Measurements from ENCODE around the gene PRDM16.

PRDM16 gene

GRCh38 chr1:3481836-3482375 lies 412.9 kb downstream of the PRDM16 start:
- Histone ChIP-seq H3K36me3 (peaks cover 4% of the 10 kb centered on the region; the same call in 1 of the 2 replicates), H3K27me3 (ENCODE audit: insufficient read depth, low read depth, severe bottlenecking) (no peaks in the 10 kb centered on the region), H3K4me3 (ENCODE audit: low read depth, low read length) (no peak overlapping the region), H3K27ac (no peak overlapping the region), H3K9me3 (ENCODE audit: severe bottlenecking) (no peaks in the 10 kb centered on the region)
- DNase-seq: no peak
- TF ChIP-seq CTCF (IDR thresholded peaks at IDR 0.05; ENCODE audit: low read depth, low read length): no peak

GRCh38 chr1:3482378-3482849 lies 413.4 kb downstream of the PRDM16 start:
- no peak overlapping the region for H3K27ac ChIP-seq
- DNase-seq: peak; percentile 65
- H3K9me3 ChIP-seq (ENCODE audit: severe bottlenecking): no peaks in the 10 kb centered on the region
- H3K27me3 ChIP-seq (ENCODE audit: insufficient read depth, low read depth, severe bottlenecking): no peaks in the 10 kb centered on the region
- TF ChIP-seq CTCF (IDR thresholded peaks at IDR 0.05; ENCODE audit: low read depth, low read length): peak; percentile 69
- H3K36me3 ChIP-seq: peaks cover 4% of the 10 kb centered on the region; the same call in 1 of the 2 replicates
- no peak overlapping the region for H3K4me3 ChIP-seq (ENCODE audit: low read depth, low read length)

GRCh38 chr1:3483380-3483779 lies 414.4 kb downstream of the PRDM16 start:
- H3K27me3 ChIP-seq (ENCODE audit: insufficient read depth, low read depth, severe bottlenecking): no peaks in the 10 kb centered on the region
- H3K9me3 ChIP-seq (ENCODE audit: severe bottlenecking): no peaks in the 10 kb centered on the region
- H3K4me3 ChIP-seq (ENCODE audit: low read depth, low read length): no peak overlapping the region
- no peaks in the 10 kb centered on the region; the same call in 1 of the 2 replicates for H3K36me3 ChIP-seq
- no peak overlapping the region for H3K27ac ChIP-seq
- no peak for DNase-seq
- no peak for TF ChIP-seq CTCF (IDR thresholded peaks at IDR 0.05; ENCODE audit: low read depth, low read length)

- Histone ChIP-seq H3K27ac (no peak overlapping the region), H3K27me3 (ENCODE audit: insufficient read depth, low read depth, severe bottlenecking) (no peaks in the 10 kb centered on the region), H3K4me3 (ENCODE audit: low read depth, low read length) (no peak overlapping the region), H3K36me3 (no peaks in the 10 kb centered on the region; the same call in 1 of the 2 replicates), H3K9me3 (ENCODE audit: severe bottlenecking) (no peaks in the 10 kb centered on the region)
- peak; percentile 85 for TF ChIP-seq CTCF (IDR thresholded peaks at IDR 0.05; ENCODE audit: low read depth, low read length)
- DNase-seq: peak; percentile 71
These were observed 414.9 kb downstream of the PRDM16 start for GRCh38 chr1:3483801-3484444.

- no peaks in the 10 kb centered on the region for H3K9me3 ChIP-seq (ENCODE audit: severe bottlenecking)
- H3K27me3 ChIP-seq (ENCODE audit: insufficient read depth, low read depth, severe bottlenecking): no peaks in the 10 kb centered on the region
- DNase-seq: no peak
- no peaks in the 10 kb centered on the region for H3K36me3 ChIP-seq
- no peak for TF ChIP-seq CTCF (IDR thresholded peaks at IDR 0.05; ENCODE audit: low read depth, low read length)
- no peak overlapping the region for H3K4me3 ChIP-seq (ENCODE audit: low read depth, low read length)
- H3K27ac ChIP-seq: no peak overlapping the region
These were observed 416.0 kb downstream of the PRDM16 start for GRCh38 chr1:3485016-3485415.

Data from WERI-Rb-1 (cell line).